D721Med (cell line): ENCODE results near the gene PPIA.
"Not testable (repeated sequence)": the region's sequence is repeated elsewhere in the genome, so short reads cannot be mapped to it uniquely, and the experiment has no call there.

Experiments used
- DNase-seq: peaks from one replicate; pipeline ENCODE4 v3.0.0; 2011; ENCODE audit warnings: low spot score; ENCODE audit not compliant: insufficient read length
- FAIRE-seq: peaks from 2 replicates; lab custom pipeline; 2011; peaks lifted over from hg19 to GRCh38; lab: Jason Lieb, UNC
- CTCF ChIP-seq: IDR thresholded peaks from 2 replicates; pipeline ENCODE4 v1.5.1; 2012; ENCODE audit warnings: mild to moderate bottlenecking, control low read depth; ENCODE audit not compliant: insufficient read depth; ENCODE audit errors: missing control alignments

Gene PPIA

GRCh38 chr7:44811571-44811970 lies 15.1 kb downstream of the PPIA start:
- DNase-seq (no peak), FAIRE-seq (no peak)
- TF ChIP-seq CTCF = no peak

- peak; percentile 8 for TF ChIP-seq CTCF
Observed at GRCh38 chr7:44814919-44815318, 18.4 kb downstream of the PPIA start.

GRCh38 chr7:44819292-44819691 lies 22.8 kb downstream of the PPIA start:
- TF ChIP-seq CTCF = no peak
- no peak for DNase-seq
- FAIRE-seq = no peak

More at GRCh38 chr7:44814919-44815318, 18.4 kb downstream of the PPIA start:
- no peak for DNase-seq
- no peak for FAIRE-seq

- DNase-seq (no peak), FAIRE-seq (no peak)
- no peak for TF ChIP-seq CTCF
Observed at GRCh38 chr7:44823255-44823781, 26.8 kb downstream of the PPIA start.

GRCh38 chr7:44824894-44825526 lies 28.5 kb downstream of the PPIA start:
- no peak for TF ChIP-seq CTCF
- DNase-seq = no peak
- no peak for FAIRE-seq

GRCh38 chr7:44827567-44827966 lies 31.1 kb downstream of the PPIA start:
- no peak for TF ChIP-seq CTCF
- FAIRE-seq (no peak), DNase-seq (no peak)

- DNase-seq (no peak), FAIRE-seq (no peak)
- no peak for TF ChIP-seq CTCF
Observed at GRCh38 chr7:44838751-44839150, 42.3 kb downstream of the PPIA start.

- peak; percentile 53 for DNase-seq
- FAIRE-seq = peak; percentile 6
Observed at GRCh38 chr7:44842675-44843074, 46.2 kb downstream of the PPIA start.

GRCh38 chr7:44843440-44843839 lies 47.0 kb downstream of the PPIA start:
- not testable (repeated sequence) for DNase-seq, FAIRE-seq
